Loucy (cell line): ENCODE results near the gene ANO10.

Source experiments
- CTCF ChIP-seq: fragments of 200-600 bp; sonication (generic); conservative IDR thresholded peaks from 2 replicates; pipeline ENCODE4 v1.5.1; 2014; ENCODE audit warnings: mild to moderate bottlenecking, antibody characterized with exemption, low read length
- EZH2phosphoT487 ChIP-seq: fragments of 200-600 bp; IDR thresholded peaks from 2 replicates; pipeline ENCODE4 v1.6.1; 2018; ENCODE audit warnings: antibody characterized with exemption, mild to moderate bottlenecking, moderate library complexity, borderline replicate concordance

GRCh38 chr3:43453981-43454380 is 167.8 kb downstream of the ANO10 start:
- TF ChIP-seq CTCF (no peak), EZH2phosphoT487 (no peak)
